ENCODE data around the gene AGBL3.
"Not testable (repeated sequence)": the region's sequence is repeated elsewhere in the genome, so short reads cannot be mapped to it uniquely, and the experiment has no call there.

AGBL3 gene

DNA sequence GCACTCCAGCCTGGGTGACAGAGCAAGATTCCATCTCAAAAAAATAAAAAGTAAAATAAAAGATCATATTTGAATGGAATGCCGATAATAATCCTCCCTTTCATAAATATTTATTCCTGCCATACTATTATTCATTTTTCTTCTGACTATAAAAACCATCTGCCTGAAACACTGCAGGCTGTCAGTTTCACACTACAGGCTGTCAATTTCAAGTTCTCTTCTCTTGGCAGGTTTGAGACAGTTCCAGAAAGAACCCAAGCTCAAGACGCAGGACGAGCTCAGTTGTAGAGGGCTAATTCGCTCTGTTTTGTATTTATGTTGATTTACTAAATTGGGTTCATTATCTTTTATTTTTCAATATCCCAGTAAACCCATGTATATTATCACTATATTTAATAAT, 18.2 kb upstream of the AGBL3 start:
- Histone ChIP-seq H3K9me2 (replicated peaks; ENCODE audit: control insufficient read depth, low read length) (no peaks in the 10 kb centered on the region), H3F3A (ENCODE audit: control insufficient read depth, insufficient read depth) (no peaks in the 10 kb centered on the region), H4K20me1 (ENCODE audit: control insufficient read depth, insufficient read depth, low read depth, low read length) (no peaks in the 10 kb centered on the region), H3K27me3 (ENCODE audit: control insufficient read depth, low read length) (peaks cover 16% of the 10 kb centered on the region), H3K4me3 (ENCODE audit: low read length) (no peak overlapping the region), H3K36me3 (ENCODE audit: control insufficient read depth, low read length) (no peaks in the 10 kb centered on the region), H3K4me2 (ENCODE audit: low read length) (no peak overlapping the region), H3K79me2 (ENCODE audit: control insufficient read depth, low read length) (no peaks in the 10 kb centered on the region), H3K9me3 (ENCODE audit: control insufficient read depth, insufficient read depth, low read length) (no peaks in the 10 kb centered on the region; the same call in 1 of the 2 replicates), H3K27ac (ENCODE audit: low read depth, low read length) (no peak overlapping the region), H3K4me1 (ENCODE audit: control insufficient read depth, low read length) (peaks cover 5% of the 10 kb centered on the region; the same call in 1 of the 2 replicates)
- no peak for TF ChIP-seq EZH2phosphoT487 (IDR thresholded peaks at IDR 0.05; ENCODE audit: borderline replicate concordance, low read length)
- TF ChIP-seq, protein P1, sequence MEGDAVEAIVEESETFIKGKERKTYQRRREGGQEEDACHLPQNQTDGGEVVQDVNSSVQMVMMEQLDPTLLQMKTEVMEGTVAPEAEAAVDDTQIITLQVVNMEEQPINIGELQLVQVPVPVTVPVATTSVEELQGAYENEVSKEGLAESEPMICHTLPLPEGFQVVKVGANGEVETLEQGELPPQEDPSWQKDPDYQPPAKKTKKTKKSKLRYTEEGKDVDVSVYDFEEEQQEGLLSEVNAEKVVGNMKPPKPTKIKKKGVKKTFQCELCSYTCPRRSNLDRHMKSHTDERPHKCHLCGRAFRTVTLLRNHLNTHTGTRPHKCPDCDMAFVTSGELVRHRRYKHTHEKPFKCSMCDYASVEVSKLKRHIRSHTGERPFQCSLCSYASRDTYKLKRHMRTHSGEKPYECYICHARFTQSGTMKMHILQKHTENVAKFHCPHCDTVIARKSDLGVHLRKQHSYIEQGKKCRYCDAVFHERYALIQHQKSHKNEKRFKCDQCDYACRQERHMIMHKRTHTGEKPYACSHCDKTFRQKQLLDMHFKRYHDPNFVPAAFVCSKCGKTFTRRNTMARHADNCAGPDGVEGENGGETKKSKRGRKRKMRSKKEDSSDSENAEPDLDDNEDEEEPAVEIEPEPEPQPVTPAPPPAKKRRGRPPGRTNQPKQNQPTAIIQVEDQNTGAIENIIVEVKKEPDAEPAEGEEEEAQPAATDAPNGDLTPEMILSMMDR (IDR thresholded peaks at IDR 0.05; ENCODE audit: low read depth, low read length, poor library complexity, severe bottlenecking): no peak

DNA sequence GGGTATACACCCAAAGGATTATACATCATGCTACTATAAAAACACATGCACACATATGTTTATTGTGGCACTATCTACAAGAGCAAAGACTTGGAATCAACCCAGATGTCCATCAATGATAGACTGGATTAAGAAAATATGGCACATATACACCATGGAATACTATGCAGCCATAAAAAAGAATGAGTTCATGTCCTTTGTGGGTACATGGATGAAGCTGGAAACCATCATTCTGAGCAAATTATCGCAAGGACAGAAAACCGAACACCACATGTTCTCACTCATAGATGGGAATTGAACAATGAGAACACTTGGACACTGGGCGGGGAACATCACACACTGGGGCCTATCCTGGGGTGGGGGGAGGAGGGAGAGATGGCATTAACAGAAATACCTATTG, 4.7 kb upstream of the AGBL3 start:
- H3K36me3 ChIP-seq (ENCODE audit: control insufficient read depth, low read length); H3K27me3 ChIP-seq (ENCODE audit: control insufficient read depth, low read length); H3K4me2 ChIP-seq (ENCODE audit: low read length); H3K4me1 ChIP-seq (ENCODE audit: control insufficient read depth, low read length); H3K27ac ChIP-seq (ENCODE audit: low read depth, low read length); H3K4me3 ChIP-seq (ENCODE audit: low read length); H3K9me3 ChIP-seq (ENCODE audit: control insufficient read depth, insufficient read depth, low read length); H3K9me2 ChIP-seq (replicated peaks; ENCODE audit: control insufficient read depth, low read length); H3F3A ChIP-seq (ENCODE audit: control insufficient read depth, insufficient read depth); H4K20me1 ChIP-seq (ENCODE audit: control insufficient read depth, insufficient read depth, low read depth, low read length); H3K79me2 ChIP-seq (ENCODE audit: control insufficient read depth, low read length): not testable (repeated sequence)

GRCh38 chr7:134985894-134986362, 380 bp upstream of the AGBL3 start:
- Histone ChIP-seq H3K4me2 (ENCODE audit: low read length) (peak overlapping the region; percentile 63), H4K20me1 (ENCODE audit: control insufficient read depth, insufficient read depth, low read depth, low read length) (no peaks in the 10 kb centered on the region), H3K36me3 (ENCODE audit: control insufficient read depth, low read length) (peaks cover 24% of the 10 kb centered on the region), H3K79me2 (ENCODE audit: control insufficient read depth, low read length) (peaks cover 35% of the 10 kb centered on the region), H3K27ac (ENCODE audit: low read depth, low read length) (peak overlapping the region; percentile 55; the same call in 1 of the 2 replicates), H3F3A (ENCODE audit: control insufficient read depth, insufficient read depth) (no peaks in the 10 kb centered on the region), H3K27me3 (ENCODE audit: control insufficient read depth, low read length) (no peaks in the 10 kb centered on the region), H3K4me1 (ENCODE audit: control insufficient read depth, low read length) (peaks cover 21% of the 10 kb centered on the region), H3K9me3 (ENCODE audit: control insufficient read depth, insufficient read depth, low read length) (no peaks in the 10 kb centered on the region), H3K9me2 (replicated peaks; ENCODE audit: control insufficient read depth, low read length) (no peaks in the 10 kb centered on the region), H3K4me3 (ENCODE audit: low read length) (peak overlapping the region; percentile 75)
- TF ChIP-seq, protein P1 (IDR thresholded peaks at IDR 0.05; ENCODE audit: low read depth, low read length, poor library complexity, severe bottlenecking): no peak
- no peak for TF ChIP-seq EZH2phosphoT487 (IDR thresholded peaks at IDR 0.05; ENCODE audit: borderline replicate concordance, low read length)

- Histone ChIP-seq H3K36me3 (ENCODE audit: control insufficient read depth, low read length) (peaks cover 39% of the 10 kb centered on the region), H3F3A (ENCODE audit: control insufficient read depth, insufficient read depth) (no peaks in the 10 kb centered on the region), H3K4me2 (ENCODE audit: low read length) (peak overlapping the region; percentile 63; the same call in 1 of the 2 replicates), H3K79me2 (ENCODE audit: control insufficient read depth, low read length) (peaks cover 38% of the 10 kb centered on the region), H3K4me1 (ENCODE audit: control insufficient read depth, low read length) (peaks cover 21% of the 10 kb centered on the region), H3K9me2 (replicated peaks; ENCODE audit: control insufficient read depth, low read length) (no peaks in the 10 kb centered on the region), H3K27me3 (ENCODE audit: control insufficient read depth, low read length) (no peaks in the 10 kb centered on the region), H3K27ac (ENCODE audit: low read depth, low read length) (no peak overlapping the region), H3K4me3 (ENCODE audit: low read length) (no peak overlapping the region), H4K20me1 (ENCODE audit: control insufficient read depth, insufficient read depth, low read depth, low read length) (no peaks in the 10 kb centered on the region), H3K9me3 (ENCODE audit: control insufficient read depth, insufficient read depth, low read length) (no peaks in the 10 kb centered on the region)
- no peak for TF ChIP-seq EZH2phosphoT487 (IDR thresholded peaks at IDR 0.05; ENCODE audit: borderline replicate concordance, low read length)
- TF ChIP-seq, protein P1 (IDR thresholded peaks at IDR 0.05; ENCODE audit: low read depth, low read length, poor library complexity, severe bottlenecking): no peak
Observed at GRCh38 chr7:134988161-134988560, 1.9 kb downstream of the AGBL3 start.

Measured in DOHH2 (cell line).